CD8-positive, alpha-beta memory T cell (primary cell): Measurements from ENCODE around the gene GFOD2. TPM values are rescaled to one million over a fixed set of nuclear protein-coding genes. Genes with fewer than 3 reads are reported as not detected.

Experiments used
- CTCF ChIA-PET: fragments of 350-600 bp; sonication (Branson Sonifier 250); formaldehyde crosslinking; loops from one replicate; lab custom pipeline; 2021; ENCODE audit warnings: antibody characterized with exemption; lab: Charles Lee
- POLR2A ChIA-PET: fragments of 350-600 bp; sonication (Branson Sonifier 250); formaldehyde crosslinking; loops from one replicate; lab custom pipeline; 2021; ENCODE audit warnings: antibody characterized with exemption; lab: Charles Lee
- DNase-seq, 5 donors: peaks; one replicate each; pipeline versions ENCODE4 v3.0.0 to v3.0.0-alpha.2; 2020 to 2022; ENCODE audit warnings: mixed read lengths in 1 of 5
- H3K27ac ChIP-seq: one replicate; pipeline ENCODE4 v1.7.0; 2013; ENCODE audit warnings: low read depth, mild to moderate bottlenecking, low read length, moderate library complexity
- H3K27me3 ChIP-seq: 2 replicates; pipeline ENCODE4 v1.7.0; 2013; ENCODE audit warnings: low read length, mild to moderate bottlenecking; ENCODE audit not compliant: insufficient read depth, poor library complexity, severe bottlenecking
- H3K36me3 ChIP-seq: 2 replicates; pipeline ENCODE4 v1.7.0; 2013; ENCODE audit warnings: mild to moderate bottlenecking, low read length, moderate library complexity; ENCODE audit not compliant: insufficient read depth
- H3K4me1 ChIP-seq: 2 replicates; pipeline ENCODE4 v1.7.0; 2013; ENCODE audit warnings: mild to moderate bottlenecking, low read length, moderate library complexity; ENCODE audit not compliant: insufficient read depth
- H3K4me3 ChIP-seq: 2 replicates; pipeline ENCODE4 v1.7.0; 2013; ENCODE audit warnings: mild to moderate bottlenecking, low read length
- H3K9me3 ChIP-seq: 2 replicates; pipeline ENCODE4 v1.7.0; 2013; ENCODE audit warnings: mild to moderate bottlenecking, low read length
- H3K27ac Mint-ChIP-seq, 8 donors: one replicate each; pipeline ENCODE4 v1.8.0; 2020 to 2021; ENCODE audit warnings: mixed read lengths in 8 of 8, mild to moderate bottlenecking in 6 of 8, inconsistent platforms in 3 of 8, moderate library complexity in 3 of 8
- H3K27me3 Mint-ChIP-seq, 2 donors: one replicate each; pipeline ENCODE4 v1.8.0; 2020 to 2021; ENCODE audit warnings: mixed read lengths in 2 of 2, mild to moderate bottlenecking in 1 of 2, moderate library complexity in 1 of 2
- H3K36me3 Mint-ChIP-seq, 3 donors: one replicate each; pipeline ENCODE4 v1.8.0; 2020 to 2021; ENCODE audit warnings: mixed read lengths in 3 of 3, inconsistent platforms in 1 of 3, mild to moderate bottlenecking in 1 of 3
- H3K4me1 Mint-ChIP-seq, 3 donors: one replicate each; pipeline ENCODE4 v1.8.0; 2020 to 2021; ENCODE audit warnings: mixed read lengths in 3 of 3, inconsistent platforms in 1 of 3, mild to moderate bottlenecking in 1 of 3
- H3K4me3 Mint-ChIP-seq, 7 donors: one replicate each; pipeline ENCODE4 v1.8.0; 2020 to 2021; ENCODE audit warnings: mixed read lengths in 7 of 7, mild to moderate bottlenecking in 6 of 7, moderate library complexity in 4 of 7, inconsistent platforms in 2 of 7
- H3K9me3 Mint-ChIP-seq, 5 donors: one replicate each; pipeline ENCODE4 v1.8.0; 2020 to 2022; ENCODE audit warnings: mixed read lengths in 5 of 5, mild to moderate bottlenecking in 3 of 5, moderate library complexity in 2 of 5, inconsistent platforms in 1 of 5
- polyA plus RNA-seq: library from polyadenylated mRNA; unstranded; fragments of 300-500 nt; fragmentation: Illumina TruSeq; gene quantifications from one replicate; pipeline ENCODE4 v1.2.3, GENCODE V29; 2021
- total RNA-seq, 2 experiments: library from RNA; stranded (reverse); gene quantifications; one replicate each; pipeline ENCODE4 v1.2.3, GENCODE V29; 2021

The GFOD2 gene
- total and polyA plus RNA-seq, 3 experiments from 2014 or later, result 11.2 to 23.7 (median 21.3) TPM

DNA sequence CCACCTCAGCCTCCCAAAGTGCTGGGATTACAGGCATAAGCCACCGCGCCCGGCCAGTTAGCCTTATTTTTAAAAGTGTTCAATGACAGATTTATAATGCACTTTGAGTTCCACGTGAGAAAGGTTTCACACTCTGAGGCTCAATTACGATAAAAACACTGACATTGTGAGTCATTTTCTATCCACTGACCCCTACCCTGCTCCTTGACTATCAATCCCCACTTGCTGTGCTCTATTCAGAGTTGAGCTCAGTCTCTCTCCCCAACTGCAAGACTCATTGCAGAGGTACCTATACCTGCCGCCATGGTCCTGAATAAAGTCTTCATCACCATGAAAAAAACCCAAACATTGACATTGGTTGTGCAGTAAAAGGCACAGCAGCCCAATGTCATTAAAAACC lies 8.5 kb downstream of the GFOD2 start:
- POLR2A ChIA-PET, result no interaction called here
- peaks cover 5 to 34% (median 30%) of the 10 kb centered on the region in 3 donors for H3K4me1 Mint-ChIP-seq

DNA sequence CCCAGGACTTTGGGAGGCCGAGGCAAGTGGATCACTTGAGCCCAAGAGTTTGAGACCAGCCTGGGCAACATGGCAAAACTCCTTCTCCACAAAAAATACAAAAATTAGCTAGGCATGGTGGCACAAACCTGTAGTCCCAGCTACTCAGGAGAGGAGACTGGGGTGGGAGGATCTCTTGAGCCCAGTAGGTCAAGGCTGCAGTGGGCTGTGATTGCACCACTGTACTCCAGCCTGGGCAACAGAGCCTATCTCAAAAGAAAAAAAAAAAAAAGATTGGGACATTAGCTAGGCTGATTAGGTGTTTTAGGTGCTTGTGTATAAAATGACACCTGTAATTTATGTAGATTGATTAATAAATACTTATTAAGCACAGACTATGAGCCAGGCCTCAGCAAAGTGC lies 10.1 kb downstream of the GFOD2 start:
- H3K4me1 ChIP-seq, result peaks cover 4% of the 10 kb centered on the region
- H3K36me3 ChIP-seq, result no peaks in the 10 kb centered on the region
- H3K36me3 Mint-ChIP-seq, result peaks cover 0 to 5% (median 5%) of the 10 kb centered on the region in 3 donors
- H3K4me3 ChIP-seq, result no peak overlapping the region
- no peaks in the 10 kb centered on the region for H3K9me3 ChIP-seq
- POLR2A ChIA-PET, result no interaction called here
- H3K27ac Mint-ChIP-seq, result peak overlapping the region in 1 of 8 donors; percentile 6
- peaks cover 9 to 36% (median 36%) of the 10 kb centered on the region in 3 donors for H3K4me1 Mint-ChIP-seq
- no peak overlapping the region for H3K4me3 Mint-ChIP-seq
- H3K9me3 Mint-ChIP-seq, result no peaks in the 10 kb centered on the region
- no peaks in the 10 kb centered on the region for H3K27me3 Mint-ChIP-seq
- DNase-seq, result no peak
- H3K27me3 ChIP-seq, result no peaks in the 10 kb centered on the region
- CTCF ChIA-PET, result no interaction called here
- H3K27ac ChIP-seq, result no peak overlapping the region

More for the DNA sequence above, 8.5 kb downstream of the GFOD2 start:
- no peak overlapping the region for H3K4me3 Mint-ChIP-seq
- CTCF ChIA-PET, result no interaction called here
- peaks cover 0 to 7% (median 5%) of the 10 kb centered on the region in 3 donors for H3K36me3 Mint-ChIP-seq
- peak overlapping the region in 3 of 8 donors; percentile 2 to 64 (median 41) for H3K27ac Mint-ChIP-seq
- no peaks in the 10 kb centered on the region for H3K9me3 Mint-ChIP-seq
- Histone ChIP-seq H3K27ac (no peak overlapping the region), H3K36me3 (no peaks in the 10 kb centered on the region), H3K4me3 (no peak overlapping the region), H3K27me3 (no peaks in the 10 kb centered on the region), H3K9me3 (no peaks in the 10 kb centered on the region), H3K4me1 (no peaks in the 10 kb centered on the region)
- no peaks in the 10 kb centered on the region for H3K27me3 Mint-ChIP-seq
- DNase-seq, result no peak

DNA sequence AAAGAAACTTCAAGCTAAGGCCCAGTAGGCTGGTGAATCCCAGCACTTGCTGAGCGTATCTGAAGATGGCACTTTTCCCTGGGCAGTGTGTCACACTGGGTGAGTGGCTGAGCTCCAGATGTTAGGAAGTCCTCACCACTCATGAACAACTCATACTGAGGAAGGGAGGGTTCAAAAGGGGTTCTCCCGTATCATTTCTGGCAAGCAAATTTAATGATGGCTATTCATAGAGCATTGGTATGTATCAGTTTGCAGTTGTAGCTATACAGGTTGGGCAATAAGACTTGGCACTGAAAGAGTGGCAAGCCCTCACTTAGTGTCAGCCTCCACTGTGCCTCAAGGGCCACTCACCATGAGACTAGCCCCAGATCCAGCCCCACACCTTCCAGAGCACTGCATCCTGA lies 10.7 kb downstream of the GFOD2 start:
- Mint-ChIP-seq H3K27ac (peak overlapping the region in 2 of 8 donors; percentile 11 to 18), H3K27me3 (no peaks in the 10 kb centered on the region), H3K9me3 (no peaks in the 10 kb centered on the region), H3K4me3 (peak overlapping the region in 1 of 7 donors; percentile 29), H3K4me1 (peaks cover 14 to 37% (median 37%) of the 10 kb centered on the region in 3 donors), H3K36me3 (peaks cover 0 to 5% (median 3%) of the 10 kb centered on the region in 3 donors)
- no peaks in the 10 kb centered on the region for H3K36me3 ChIP-seq
- H3K9me3 ChIP-seq, result no peaks in the 10 kb centered on the region
- no peak for DNase-seq
- H3K27ac ChIP-seq, result no peak overlapping the region
- no peak overlapping the region for H3K4me3 ChIP-seq
- ChIA-PET CTCF (no interaction called here), POLR2A (no interaction called here)
- no peaks in the 10 kb centered on the region for H3K27me3 ChIP-seq
- peaks cover 11% of the 10 kb centered on the region for H3K4me1 ChIP-seq

DNA sequence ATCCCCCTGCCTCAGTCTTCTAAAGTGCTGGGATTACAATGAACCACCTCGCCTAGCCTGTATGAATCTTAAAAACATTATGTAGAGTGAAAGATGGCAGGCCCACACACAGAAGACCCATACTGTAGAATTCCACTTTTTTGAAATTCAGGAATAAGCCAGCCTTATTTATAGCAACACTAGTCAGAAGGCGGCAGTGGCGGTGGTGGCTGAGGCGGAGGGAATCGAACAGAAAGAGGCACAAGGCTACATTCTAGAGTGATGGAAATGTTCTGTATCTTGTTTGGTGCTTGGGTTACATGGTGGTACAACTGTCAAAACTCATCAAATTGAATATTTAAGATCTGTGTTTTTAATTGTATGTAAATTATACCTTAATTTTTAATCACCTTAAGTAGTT lies 11.3 kb downstream of the GFOD2 start:
- Histone ChIP-seq H3K27ac (no peak overlapping the region), H3K27me3 (no peaks in the 10 kb centered on the region), H3K4me3 (no peak overlapping the region), H3K4me1 (peaks cover 16% of the 10 kb centered on the region), H3K36me3 (no peaks in the 10 kb centered on the region), H3K9me3 (no peaks in the 10 kb centered on the region)
- Mint-ChIP-seq H3K4me3 (no peak overlapping the region), H3K9me3 (no peaks in the 10 kb centered on the region), H3K27ac (peak overlapping the region in 2 of 8 donors; percentile 61 to 94), H3K36me3 (peaks cover 0 to 5% (median 3%) of the 10 kb centered on the region in 3 donors), H3K4me1 (peaks cover 18 to 43% (median 40%) of the 10 kb centered on the region in 3 donors), H3K27me3 (no peaks in the 10 kb centered on the region)
- no peak for DNase-seq
- POLR2A ChIA-PET, result no interaction called here
- CTCF ChIA-PET, result no interaction called here

DNA sequence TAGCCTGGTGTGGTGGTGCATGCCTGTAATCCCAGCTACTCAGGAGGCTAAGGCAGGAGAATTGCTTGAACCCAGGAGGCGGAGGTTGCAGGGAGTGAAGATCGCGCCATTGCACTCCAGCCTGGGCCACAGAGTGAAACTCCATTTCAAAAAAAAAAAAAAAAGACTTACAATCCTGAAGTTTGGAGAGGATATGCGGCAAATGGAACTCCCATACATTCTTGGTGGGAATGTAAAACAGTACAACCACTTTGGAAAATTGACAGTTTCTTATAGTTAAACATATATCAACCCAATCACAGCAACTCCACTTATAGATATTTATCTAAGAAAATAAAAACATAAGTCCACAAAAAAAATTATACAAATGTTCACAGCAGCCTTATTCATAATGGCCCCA lies 11.9 kb downstream of the GFOD2 start:
- Histone ChIP-seq H3K9me3 (no peaks in the 10 kb centered on the region), H3K27ac (no peak overlapping the region), H3K4me3 (no peak overlapping the region), H3K36me3 (no peaks in the 10 kb centered on the region), H3K27me3 (no peaks in the 10 kb centered on the region), H3K4me1 (peaks cover 16% of the 10 kb centered on the region)
- ChIA-PET CTCF (no interaction called here), POLR2A (no interaction called here)
- DNase-seq, result no peak
- no peak overlapping the region for H3K4me3 Mint-ChIP-seq
- no peaks in the 10 kb centered on the region for H3K27me3 Mint-ChIP-seq
- H3K27ac Mint-ChIP-seq, result no peak overlapping the region
- H3K36me3 Mint-ChIP-seq, result peaks cover 0 to 5% (median 3%) of the 10 kb centered on the region in 3 donors
- H3K9me3 Mint-ChIP-seq, result no peaks in the 10 kb centered on the region
- H3K4me1 Mint-ChIP-seq, result peaks cover 18 to 46% (median 40%) of the 10 kb centered on the region in 3 donors

DNA sequence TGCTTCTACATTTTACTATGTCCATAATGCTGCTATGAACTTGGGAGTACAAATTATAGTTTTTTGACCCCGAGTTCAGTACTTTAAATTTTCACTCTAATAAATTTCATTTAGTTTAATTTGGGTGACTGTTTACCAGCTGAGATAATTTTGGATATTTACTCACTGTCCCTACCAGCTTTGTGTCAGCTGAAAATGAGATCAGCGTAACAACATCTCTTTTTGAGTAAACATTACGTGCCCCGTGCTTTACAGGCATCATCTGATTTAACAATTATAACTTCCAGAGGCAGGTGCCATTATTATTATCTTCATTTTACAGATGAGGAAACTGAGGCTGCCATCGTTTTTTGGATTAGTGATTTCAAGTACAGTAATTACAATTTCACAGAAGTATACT lies 15.0 kb downstream of the GFOD2 start:
- H3K4me1 Mint-ChIP-seq, result peaks cover 19 to 38% (median 26%) of the 10 kb centered on the region in 3 donors
- H3K27me3 Mint-ChIP-seq, result no peaks in the 10 kb centered on the region
- ChIA-PET POLR2A (interaction anchor here (0.5 kb wide), 1 partner anchor 762 kb away, joined by 3 read pairs; no protein-coding TSS in a partner anchor), CTCF (interaction anchor here (1.9 kb wide), 1 partner anchor 183 kb away, joined by 6 read pairs; no protein-coding TSS in a partner anchor)
- Histone ChIP-seq H3K4me1 (peaks cover 16% of the 10 kb centered on the region), H3K27ac (no peak overlapping the region), H3K4me3 (no peak overlapping the region), H3K9me3 (no peaks in the 10 kb centered on the region), H3K27me3 (no peaks in the 10 kb centered on the region), H3K36me3 (no peaks in the 10 kb centered on the region)
- no peak overlapping the region for H3K4me3 Mint-ChIP-seq
- peak overlapping the region in 5 of 8 donors; percentile 36 to 86 (median 82) for H3K27ac Mint-ChIP-seq
- no peaks in the 10 kb centered on the region for H3K9me3 Mint-ChIP-seq
- DNase-seq, result no peak
- H3K36me3 Mint-ChIP-seq, result no peaks in the 10 kb centered on the region

DNA sequence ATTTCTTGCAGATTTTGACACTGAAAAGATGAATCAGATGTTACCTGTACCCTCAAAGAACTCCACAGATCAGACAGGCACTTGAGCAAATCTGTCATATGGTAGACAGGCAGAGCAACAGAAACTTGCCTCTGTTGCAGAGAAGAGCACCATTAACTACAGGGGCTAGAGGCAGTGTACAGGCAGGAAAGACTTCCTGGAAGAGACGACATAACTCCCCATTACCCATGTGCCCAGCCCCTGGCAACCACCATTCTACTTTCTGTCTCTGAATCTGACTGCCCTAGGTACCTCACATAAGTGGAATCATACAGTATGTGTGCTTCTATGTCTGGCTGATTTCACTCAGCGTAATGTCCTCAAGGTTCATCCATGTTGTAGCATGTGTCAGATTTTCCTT lies 15.5 kb downstream of the GFOD2 start:
- H3K4me1 ChIP-seq, result peaks cover 16% of the 10 kb centered on the region
- Mint-ChIP-seq H3K27ac (peak overlapping the region in 7 of 8 donors; percentile 36 to 94 (median 82)), H3K27me3 (no peaks in the 10 kb centered on the region), H3K36me3 (peaks cover 0 to 1% (median 0%) of the 10 kb centered on the region in 3 donors), H3K9me3 (peaks cover 0 to 2% (median 0%) of the 10 kb centered on the region in 5 donors), H3K4me3 (peak overlapping the region in 4 of 7 donors; percentile 6 to 56 (median 35)), H3K4me1 (peaks cover 19 to 37% (median 26%) of the 10 kb centered on the region in 3 donors)
- no peaks in the 10 kb centered on the region for H3K9me3 ChIP-seq
- no peak overlapping the region for H3K27ac ChIP-seq
- ChIA-PET CTCF (no interaction called here), POLR2A (no interaction called here)
- no peak for DNase-seq
- no peak overlapping the region for H3K4me3 ChIP-seq
- H3K36me3 ChIP-seq, result no peaks in the 10 kb centered on the region
- no peaks in the 10 kb centered on the region for H3K27me3 ChIP-seq

DNA sequence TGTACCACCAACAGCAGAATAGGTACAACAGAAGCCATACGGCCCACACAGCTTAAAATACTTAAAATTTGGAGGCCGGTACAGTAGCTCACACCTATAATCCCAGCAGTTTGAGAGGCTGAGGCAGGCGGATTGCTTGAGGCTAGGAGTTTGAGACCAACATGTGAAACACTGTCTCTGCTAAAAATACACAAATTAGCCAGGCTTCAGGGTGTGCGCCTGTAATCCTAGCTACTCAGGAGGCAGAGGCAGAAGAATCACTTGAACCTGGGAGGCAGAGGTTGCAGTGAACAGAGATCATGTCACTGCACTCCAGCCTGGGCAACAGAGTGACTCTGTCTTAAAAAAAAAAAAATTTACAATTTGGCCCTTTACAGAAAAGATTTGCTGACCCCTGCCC lies 17.0 kb downstream of the GFOD2 start:
- no peaks in the 10 kb centered on the region for H3K27me3 Mint-ChIP-seq
- Histone ChIP-seq H3K4me1 (peaks cover 16% of the 10 kb centered on the region), H3K36me3 (no peaks in the 10 kb centered on the region), H3K27me3 (no peaks in the 10 kb centered on the region), H3K9me3 (no peaks in the 10 kb centered on the region), H3K4me3 (no peak overlapping the region), H3K27ac (no peak overlapping the region)
- ChIA-PET CTCF (no interaction called here), POLR2A (no interaction called here)
- peaks cover 19 to 32% (median 26%) of the 10 kb centered on the region in 3 donors for H3K4me1 Mint-ChIP-seq
- peaks cover 0 to 2% (median 0%) of the 10 kb centered on the region in 5 donors for H3K9me3 Mint-ChIP-seq
- peak overlapping the region in 3 of 8 donors; percentile 40 to 63 (median 56) for H3K27ac Mint-ChIP-seq
- no peak for DNase-seq
- no peak overlapping the region for H3K4me3 Mint-ChIP-seq
- H3K36me3 Mint-ChIP-seq, result peaks cover 0 to 6% (median 6%) of the 10 kb centered on the region in 3 donors
